ENCODE results near the gene KIAA0319L. TPM values are rescaled to one million over a fixed set of nuclear protein-coding genes. Genes with fewer than 3 reads are reported as not detected.

KIAA0319L gene
- polyA plus RNA-seq, 2 of the 4 experiments (the other 2 are of a cell fraction), result 18.2 to 36.9 TPM

DNA sequence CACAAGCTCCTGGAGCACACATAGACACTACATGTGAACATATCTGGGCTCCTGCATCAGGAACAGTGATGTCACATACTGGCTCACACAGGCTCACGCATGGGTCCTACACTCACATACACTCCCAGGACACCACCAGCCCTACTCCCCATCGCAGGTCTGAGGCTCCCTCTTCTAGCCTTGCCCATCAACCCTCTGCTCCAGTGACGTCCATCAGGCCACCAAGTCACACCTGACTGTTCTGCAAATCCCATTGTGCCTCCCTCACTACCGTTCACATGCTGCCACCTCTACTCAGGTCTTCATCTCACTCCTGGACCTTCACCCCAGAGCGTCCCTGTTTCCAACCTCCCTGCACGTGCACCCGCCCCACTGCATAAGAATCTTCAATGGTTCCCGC, 34.0 kb upstream of the KIAA0319L start (continued):
- TF ChIP-seq CBX8 (IDR thresholded peaks at IDR 0.05) (no peak), NFE2L2 (conservative IDR thresholded peaks at IDR 0.05; ENCODE audit: low read length) (no peak), MAFK (IDR thresholded peaks at IDR 0.05; ENCODE audit: partially characterized antibody) (no peak), NR3C1 (IDR thresholded peaks at IDR 0.05) (no peak)
- TF ChIP-seq, protein P1, sequence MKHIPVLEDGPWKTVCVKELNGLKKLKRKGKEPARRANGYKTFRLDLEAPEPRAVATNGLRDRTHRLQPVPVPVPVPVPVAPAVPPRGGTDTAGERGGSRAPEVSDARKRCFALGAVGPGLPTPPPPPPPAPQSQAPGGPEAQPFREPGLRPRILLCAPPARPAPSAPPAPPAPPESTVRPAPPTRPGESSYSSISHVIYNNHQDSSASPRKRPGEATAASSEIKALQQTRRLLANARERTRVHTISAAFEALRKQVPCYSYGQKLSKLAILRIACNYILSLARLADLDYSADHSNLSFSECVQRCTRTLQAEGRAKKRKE (CRISPR knock-in tag; IDR thresholded peaks at IDR 0.05; ENCODE audit: low read depth), result no peak

DNA sequence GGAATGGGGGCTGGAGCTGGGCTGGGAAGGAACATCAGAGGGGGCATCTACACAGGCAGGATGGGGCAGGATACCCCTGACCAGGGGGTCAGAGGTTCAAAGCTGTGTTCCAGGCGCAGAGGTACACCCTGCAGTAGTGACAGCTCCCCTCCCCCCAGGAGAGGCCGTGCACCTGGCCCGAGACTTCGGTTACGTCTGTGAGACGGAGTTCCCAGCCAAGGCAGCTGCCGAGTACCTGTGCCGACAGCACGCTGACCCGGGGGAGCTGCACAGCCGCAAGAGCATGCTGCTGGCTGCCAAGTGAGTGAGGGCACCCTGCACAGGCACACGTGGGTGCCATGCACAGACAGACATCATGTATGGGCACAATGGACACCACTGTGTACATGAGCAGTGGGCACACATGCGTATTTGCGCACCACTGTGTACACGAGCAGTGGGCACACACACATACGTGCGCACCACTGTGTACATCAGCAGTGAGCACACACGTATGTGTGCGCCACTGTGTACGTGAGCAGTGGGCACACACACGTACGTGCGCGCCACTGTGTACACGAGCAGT, 33.4 kb upstream of the KIAA0319L start:
- no peak for FAIRE-seq
- CTCF ChIA-PET, result interaction anchor here (1.0 kb wide), 1 partner anchor 124 kb away, joined by 3 read pairs; no protein-coding TSS in a partner anchor
- 97% methylated on average over 7 of the region's 25 CpGs for WGBS (ENCODE audit: missing lambda C conversion rate)

More for the DNA sequence above, 33.4 kb upstream of the KIAA0319L start:
- ATAC-seq, result no peak
- no peak overlapping the region for H3K27ac ChIP-seq
- H3K9me3 ChIP-seq, result no peaks in the 10 kb centered on the region
- POLR2A ChIA-PET, result interaction anchor here (0.5 kb wide), 1 partner anchor 10 kb away, joined by 3 read pairs; no protein-coding TSS in a partner anchor
- no peak overlapping the region for H3K4me3 ChIP-seq
- H3K4me1 ChIP-seq, result no peaks in the 10 kb centered on the region
- no peak overlapping the region for H3K4me2 ChIP-seq
- TF ChIP-seq EHF (CRISPR knock-in tag; IDR thresholded peaks at IDR 0.05) (no peak), TP53 (CRISPR knock-in tag; IDR thresholded peaks at IDR 0.05) (no peak), HOXB13 (CRISPR knock-in tag; IDR thresholded peaks at IDR 0.05; ENCODE audit: low read depth) (no peak), JUN (IDR thresholded peaks at IDR 0.05) (no peak), CBX8 (IDR thresholded peaks at IDR 0.05) (no peak), EP300 (IDR thresholded peaks at IDR 0.05) (no peak), FOSL2 (IDR thresholded peaks at IDR 0.05) (no peak), FOSL2 (CRISPR knock-in tag; IDR thresholded peaks at IDR 0.05) (no peak), FOSB (CRISPR knock-in tag; IDR thresholded peaks at IDR 0.05) (no peak)
- TF ChIP-seq, protein P2, sequence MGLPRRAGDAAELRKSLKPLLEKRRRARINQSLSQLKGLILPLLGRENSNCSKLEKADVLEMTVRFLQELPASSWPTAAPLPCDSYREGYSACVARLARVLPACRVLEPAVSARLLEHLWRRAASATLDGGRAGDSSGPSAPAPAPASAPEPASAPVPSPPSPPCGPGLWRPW (IDR thresholded peaks at IDR 0.05), result no peak
- TF ChIP-seq, protein P3, sequence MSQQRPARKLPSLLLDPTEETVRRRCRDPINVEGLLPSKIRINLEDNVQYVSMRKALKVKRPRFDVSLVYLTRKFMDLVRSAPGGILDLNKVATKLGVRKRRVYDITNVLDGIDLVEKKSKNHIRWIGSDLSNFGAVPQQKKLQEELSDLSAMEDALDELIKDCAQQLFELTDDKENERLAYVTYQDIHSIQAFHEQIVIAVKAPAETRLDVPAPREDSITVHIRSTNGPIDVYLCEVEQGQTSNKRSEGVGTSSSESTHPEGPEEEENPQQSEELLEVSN (IDR thresholded peaks at IDR 0.05; ENCODE audit: borderline replicate concordance, low read depth), result no peak
- TF ChIP-seq, protein P4, sequence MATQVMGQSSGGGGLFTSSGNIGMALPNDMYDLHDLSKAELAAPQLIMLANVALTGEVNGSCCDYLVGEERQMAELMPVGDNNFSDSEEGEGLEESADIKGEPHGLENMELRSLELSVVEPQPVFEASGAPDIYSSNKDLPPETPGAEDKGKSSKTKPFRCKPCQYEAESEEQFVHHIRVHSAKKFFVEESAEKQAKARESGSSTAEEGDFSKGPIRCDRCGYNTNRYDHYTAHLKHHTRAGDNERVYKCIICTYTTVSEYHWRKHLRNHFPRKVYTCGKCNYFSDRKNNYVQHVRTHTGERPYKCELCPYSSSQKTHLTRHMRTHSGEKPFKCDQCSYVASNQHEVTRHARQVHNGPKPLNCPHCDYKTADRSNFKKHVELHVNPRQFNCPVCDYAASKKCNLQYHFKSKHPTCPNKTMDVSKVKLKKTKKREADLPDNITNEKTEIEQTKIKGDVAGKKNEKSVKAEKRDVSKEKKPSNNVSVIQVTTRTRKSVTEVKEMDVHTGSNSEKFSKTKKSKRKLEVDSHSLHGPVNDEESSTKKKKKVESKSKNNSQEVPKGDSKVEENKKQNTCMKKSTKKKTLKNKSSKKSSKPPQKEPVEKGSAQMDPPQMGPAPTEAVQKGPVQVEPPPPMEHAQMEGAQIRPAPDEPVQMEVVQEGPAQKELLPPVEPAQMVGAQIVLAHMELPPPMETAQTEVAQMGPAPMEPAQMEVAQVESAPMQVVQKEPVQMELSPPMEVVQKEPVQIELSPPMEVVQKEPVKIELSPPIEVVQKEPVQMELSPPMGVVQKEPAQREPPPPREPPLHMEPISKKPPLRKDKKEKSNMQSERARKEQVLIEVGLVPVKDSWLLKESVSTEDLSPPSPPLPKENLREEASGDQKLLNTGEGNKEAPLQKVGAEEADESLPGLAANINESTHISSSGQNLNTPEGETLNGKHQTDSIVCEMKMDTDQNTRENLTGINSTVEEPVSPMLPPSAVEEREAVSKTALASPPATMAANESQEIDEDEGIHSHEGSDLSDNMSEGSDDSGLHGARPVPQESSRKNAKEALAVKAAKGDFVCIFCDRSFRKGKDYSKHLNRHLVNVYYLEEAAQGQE (IDR thresholded peaks at IDR 0.05), result no peak
- TF ChIP-seq, protein P5, sequence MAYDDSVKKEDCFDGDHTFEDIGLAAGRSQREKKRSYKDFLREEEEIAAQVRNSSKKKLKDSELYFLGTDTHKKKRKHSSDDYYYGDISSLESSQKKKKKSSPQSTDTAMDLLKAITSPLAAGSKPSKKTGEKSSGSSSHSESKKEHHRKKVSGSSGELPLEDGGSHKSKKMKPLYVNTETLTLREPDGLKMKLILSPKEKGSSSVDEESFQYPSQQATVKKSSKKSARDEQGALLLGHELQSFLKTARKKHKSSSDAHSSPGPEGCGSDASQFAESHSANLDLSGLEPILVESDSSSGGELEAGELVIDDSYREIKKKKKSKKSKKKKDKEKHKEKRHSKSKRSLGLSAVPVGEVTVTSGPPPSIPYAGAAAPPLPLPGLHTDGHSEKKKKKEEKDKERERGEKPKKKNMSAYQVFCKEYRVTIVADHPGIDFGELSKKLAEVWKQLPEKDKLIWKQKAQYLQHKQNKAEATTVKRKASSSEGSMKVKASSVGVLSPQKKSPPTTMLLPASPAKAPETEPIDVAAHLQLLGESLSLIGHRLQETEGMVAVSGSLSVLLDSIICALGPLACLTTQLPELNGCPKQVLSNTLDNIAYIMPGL (CRISPR knock-in tag; IDR thresholded peaks at IDR 0.05; ENCODE audit: borderline replicate concordance), result no peak
- no peak for DNase-seq (ENCODE audit: low read depth in 1 of 2, low spot score in 1 of 2)
